HEK293T (cell line): ENCODE results near the gene MON1B.
"Not testable (repeated sequence)": the region's sequence is repeated elsewhere in the genome, so short reads cannot be mapped to it uniquely, and the experiment has no call there.

ENCODE experiments used
- ARNT ChIP-seq: fragments of 450-650 bp; IDR thresholded peaks from 2 replicates; pipeline ENCODE4 v1.6.1; 2017; ENCODE audit warnings: mild to moderate bottlenecking
- BHLHE40 ChIP-seq: fragments of 450-650 bp; IDR thresholded peaks from 2 replicates; pipeline ENCODE4 v1.6.1; 2016; ENCODE audit warnings: mild to moderate bottlenecking, moderate library complexity, borderline replicate concordance
- CTBP1 ChIP-seq: fragments of 450-650 bp; IDR thresholded peaks from 2 replicates; pipeline ENCODE4 v1.6.1; 2016; ENCODE audit warnings: borderline replicate concordance
- ELF4 ChIP-seq: fragments of 450-650 bp; IDR thresholded peaks from 2 replicates; pipeline ENCODE4 v1.6.1; 2017; ENCODE audit warnings: antibody characterized with exemption
- FOXA1 ChIP-seq: fragments of 450-650 bp; IDR thresholded peaks from 2 replicates; pipeline ENCODE4 v1.6.1; 2016; ENCODE audit warnings: mild to moderate bottlenecking
- FOXM1 ChIP-seq: fragments of 450-650 bp; IDR thresholded peaks from 2 replicates; pipeline ENCODE4 v1.6.1; 2017; ENCODE audit warnings: mild to moderate bottlenecking, borderline replicate concordance
- L3MBTL2 ChIP-seq: fragments of 450-650 bp; conservative IDR thresholded peaks from 2 replicates; pipeline ENCODE4 v1.6.1; 2016; ENCODE audit warnings: mild to moderate bottlenecking
- NFRKB ChIP-seq: fragments of 450-650 bp; IDR thresholded peaks from 2 replicates; pipeline ENCODE4 v1.6.1; 2016; ENCODE audit warnings: mild to moderate bottlenecking, moderate library complexity
- SP1 ChIP-seq: fragments of 450-650 bp; IDR thresholded peaks from 2 replicates; pipeline ENCODE4 v1.6.1; 2017
- SUZ12 ChIP-seq: fragments of 450-650 bp; IDR thresholded peaks from 2 replicates; pipeline ENCODE4 v1.6.1; 2016; ENCODE audit warnings: mild to moderate bottlenecking
- TARDBP ChIP-seq: fragments of 450-650 bp; IDR thresholded peaks from 2 replicates; pipeline ENCODE4 v1.6.1; 2016
- ZNF384 ChIP-seq: fragments of 450-650 bp; IDR thresholded peaks from 2 replicates; pipeline ENCODE4 v1.6.1; 2016
- TF ChIP-seq, protein P1 (sequence below): fragments of 450-650 bp; IDR thresholded peaks from 2 replicates; pipeline ENCODE4 v1.6.1; 2016

DNA sequence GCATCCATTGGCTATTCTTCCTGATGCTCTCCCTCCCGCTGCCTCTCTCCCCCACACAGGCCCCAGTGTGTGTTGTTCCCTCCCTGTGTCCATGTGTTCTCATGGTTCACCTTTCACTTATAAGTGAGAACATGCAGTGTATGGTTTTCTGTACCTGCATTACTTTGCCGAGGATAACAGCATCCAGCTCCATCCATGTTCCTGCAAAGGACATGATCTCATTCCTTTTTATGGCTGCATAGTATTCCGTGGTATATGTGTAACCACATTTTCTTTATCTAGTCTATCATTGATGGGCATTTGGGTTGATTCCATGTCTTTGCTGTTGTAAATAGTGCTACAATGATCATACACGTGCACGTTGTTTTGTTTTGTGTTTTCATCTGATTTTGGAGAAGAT lies 51.5 kb downstream of the MON1B start:
- TF ChIP-seq NFRKB, CTBP1, BHLHE40, SP1, FOXM1, ARNT, ZNF384, ELF4, L3MBTL2, TARDBP, SUZ12, FOXA1: not testable (repeated sequence)
- TF ChIP-seq, protein P1, sequence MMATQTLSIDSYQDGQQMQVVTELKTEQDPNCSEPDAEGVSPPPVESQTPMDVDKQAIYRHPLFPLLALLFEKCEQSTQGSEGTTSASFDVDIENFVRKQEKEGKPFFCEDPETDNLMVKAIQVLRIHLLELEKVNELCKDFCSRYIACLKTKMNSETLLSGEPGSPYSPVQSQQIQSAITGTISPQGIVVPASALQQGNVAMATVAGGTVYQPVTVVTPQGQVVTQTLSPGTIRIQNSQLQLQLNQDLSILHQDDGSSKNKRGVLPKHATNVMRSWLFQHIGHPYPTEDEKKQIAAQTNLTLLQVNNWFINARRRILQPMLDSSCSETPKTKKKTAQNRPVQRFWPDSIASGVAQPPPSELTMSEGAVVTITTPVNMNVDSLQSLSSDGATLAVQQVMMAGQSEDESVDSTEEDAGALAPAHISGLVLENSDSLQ = not testable (repeated sequence)
